GM03348 (cell line): ENCODE measurements around the gene OR10A4.
"Not testable (repeated sequence)": the region's sequence is repeated elsewhere in the genome, so short reads cannot be mapped to it uniquely, and the experiment has no call there.

Source experiments
- DNase-seq: peaks from one replicate; pipeline ENCODE4 v3.0.0; 2012; ENCODE audit warnings: low spot score

OR10A4 gene

GRCh38 chr11:6876325-6876724, at the start of gene OR10A4:
OR10A4 (plus strand) TSS chr11:6876625; CDS start chr11:6876648, 23 bp downstream.
- no peak for DNase-seq

DNA sequence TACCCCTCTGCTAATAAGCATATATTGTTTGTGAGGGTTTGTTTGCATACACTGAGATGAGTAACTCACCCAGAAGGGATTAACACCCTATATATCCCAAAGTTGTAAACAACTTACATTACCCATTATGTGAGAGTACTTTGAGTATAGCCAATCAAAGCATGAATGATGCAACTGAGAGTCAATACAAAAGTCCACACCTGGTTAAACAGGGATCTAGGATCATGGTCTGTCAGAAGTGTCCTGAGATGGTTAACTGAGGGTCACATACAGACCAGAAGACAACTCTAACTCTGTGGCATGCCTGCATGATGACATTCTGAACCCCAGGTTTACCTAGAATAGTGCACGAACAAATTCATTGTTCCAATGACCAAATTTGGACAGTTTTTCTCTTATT, 48.3 kb upstream of the OR10A4 start:
- no peak for DNase-seq

DNA sequence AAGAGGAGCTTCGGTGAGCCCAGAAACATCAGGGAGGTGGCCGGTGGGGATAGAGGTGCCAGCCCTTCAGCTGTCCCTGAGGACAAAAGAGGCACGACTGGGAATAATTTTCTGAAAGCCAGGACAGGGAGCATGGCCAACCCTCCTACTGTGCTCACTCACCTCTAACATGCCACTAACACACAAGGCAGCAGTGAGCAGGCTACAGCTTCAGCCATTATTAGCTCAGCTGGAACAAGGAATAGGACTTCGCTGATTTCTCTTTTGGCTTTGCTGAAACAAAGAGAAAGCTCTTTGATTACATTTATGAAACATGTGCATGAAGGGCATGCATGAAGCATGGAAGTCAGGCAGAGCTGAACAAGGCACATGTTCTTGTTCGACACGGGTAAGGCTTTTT, 43.1 kb upstream of the OR10A4 start:
- DNase-seq = no peak

GRCh38 chr11:6834021-6834420, 42.4 kb upstream of the OR10A4 start:
- no peak for DNase-seq

- no peak for DNase-seq
These were observed 34.7 kb upstream of the OR10A4 start for GRCh38 chr11:6841694-6842093.

DNA sequence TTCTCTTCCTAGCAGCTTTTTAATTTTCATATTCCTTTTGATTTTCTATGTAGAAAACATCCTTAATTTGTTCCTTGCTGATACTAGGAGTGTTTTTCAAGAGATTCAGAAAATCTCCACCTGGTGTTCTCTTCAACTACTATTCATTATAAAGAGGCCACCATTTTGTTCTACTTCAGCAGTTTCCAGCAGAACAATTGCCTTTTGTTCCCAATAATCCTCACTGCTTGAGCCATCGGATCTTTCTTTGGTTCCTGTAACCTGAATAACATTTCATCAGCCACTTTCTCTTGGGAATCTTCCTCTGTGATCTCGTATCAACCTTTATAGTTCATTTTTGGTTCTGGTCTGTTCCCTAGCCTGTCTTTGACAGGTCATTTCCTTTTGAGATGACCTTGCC, 32.8 kb upstream of the OR10A4 start:
- no peak for DNase-seq

DNA sequence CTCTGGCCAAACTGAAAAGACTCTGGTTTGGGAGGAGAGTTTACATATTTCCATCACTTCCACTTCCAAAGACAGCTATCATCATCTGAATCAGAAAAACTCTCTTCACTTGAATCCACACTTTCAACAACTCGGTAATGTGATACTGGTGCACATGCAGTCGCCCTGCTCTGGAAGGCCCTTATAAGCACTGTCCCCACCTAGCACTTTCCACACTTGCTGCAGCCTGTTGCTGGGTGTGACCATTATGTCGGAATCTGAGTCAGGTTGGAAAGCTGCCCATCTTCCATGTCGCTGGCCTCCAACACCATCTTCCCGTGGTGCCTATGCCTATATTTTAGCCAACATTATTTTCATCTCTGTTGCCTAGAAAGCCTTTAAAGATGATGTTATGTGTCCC, 32.1 kb upstream of the OR10A4 start:
- DNase-seq = no peak

DNA sequence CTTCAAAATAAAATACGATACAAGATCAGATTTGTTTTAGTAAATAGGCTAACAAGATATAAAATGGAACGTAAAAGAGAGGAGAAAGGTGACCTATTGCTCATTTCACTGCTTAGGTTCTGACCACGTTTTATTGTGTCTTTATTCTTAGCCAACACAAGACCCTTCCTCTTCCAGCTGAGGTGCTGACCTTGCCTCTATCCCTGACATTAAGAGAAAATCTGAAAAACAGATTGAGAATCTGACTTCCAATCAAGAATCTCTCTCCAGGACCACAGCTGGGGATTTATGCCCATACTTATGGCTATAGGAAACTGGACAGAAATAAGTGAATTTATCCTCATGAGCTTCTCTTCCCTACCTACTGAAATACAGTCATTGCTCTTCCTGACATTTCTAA, 31.0 kb upstream of the OR10A4 start, which contains the start of gene OR10A5:
TSS of gene OR10A5 (plus strand) at position 301 of the 400 bp plus-strand sequence. CDS start at position 301, 0 bp downstream.
- no peak for DNase-seq

- no peak for DNase-seq
These were observed 25.9 kb upstream of the OR10A4 start for GRCh38 chr11:6850526-6850925.

- not testable (repeated sequence) for DNase-seq
These were observed 21.6 kb upstream of the OR10A4 start for GRCh38 chr11:6854801-6855200.

GRCh38 chr11:6855971-6856541, 20.4 kb upstream of the OR10A4 start:
- no peak for DNase-seq

GRCh38 chr11:6856871-6857270, 19.6 kb upstream of the OR10A4 start:
- no peak for DNase-seq

DNA sequence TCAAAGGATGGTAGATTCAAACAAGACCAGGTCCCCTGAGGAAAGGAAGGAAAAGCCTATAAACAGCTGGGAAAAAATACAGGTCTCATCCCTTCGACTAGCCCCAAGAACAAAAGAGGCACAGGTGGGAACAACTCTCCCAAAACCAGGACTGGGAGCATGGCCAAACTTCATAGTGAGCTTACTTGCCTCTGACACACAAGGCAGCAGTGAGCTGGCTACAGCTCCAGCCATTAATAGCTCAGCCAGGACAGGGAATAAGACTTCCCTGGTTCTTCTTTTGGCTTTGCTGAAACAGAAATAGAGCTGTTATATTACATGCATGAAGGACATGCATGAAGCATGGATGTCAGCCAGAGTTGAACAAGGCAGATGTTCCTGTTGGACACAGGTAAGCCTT, 13.5 kb upstream of the OR10A4 start, which contains the start of gene OR10A2:
TSS of gene OR10A2 (plus strand) at position 97 of the 400 bp plus-strand sequence. CDS start 6,698 bp downstream, outside the sequence.
- peak; percentile 4 for DNase-seq

- DNase-seq = peak; percentile 13
These were observed 12.0 kb upstream of the OR10A4 start for GRCh38 chr11:6864438-6864837.

DNA sequence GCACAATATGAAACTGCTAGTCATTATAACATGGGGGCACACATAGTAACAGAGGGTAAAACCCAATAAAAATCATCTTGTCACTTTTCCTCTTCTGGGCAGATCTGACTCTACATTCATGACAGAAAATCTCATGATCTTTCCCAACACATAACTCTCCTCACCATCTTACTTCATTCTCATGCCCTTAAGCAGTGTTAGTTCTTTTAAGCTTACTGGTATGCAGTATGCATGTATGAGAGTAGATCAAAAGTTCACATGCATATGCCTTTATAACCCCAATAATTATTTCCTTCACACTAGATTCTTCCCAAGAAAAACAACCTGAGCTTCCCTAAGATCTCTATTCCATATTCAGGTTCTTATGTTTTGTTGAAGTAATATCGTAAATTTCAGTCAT, 5.1 kb upstream of the OR10A4 start:
- no peak for DNase-seq

- DNase-seq = no peak
These were observed 664 bp upstream of the OR10A4 start for GRCh38 chr11:6875761-6876160.

- DNase-seq = no peak
These were observed 489 bp downstream of the OR10A4 start for GRCh38 chr11:6876914-6877313.

GRCh38 chr11:6882751-6883150, 6.3 kb downstream of the OR10A4 start:
- DNase-seq = no peak

GRCh38 chr11:6887711-6888110, 11.3 kb downstream of the OR10A4 start:
- DNase-seq = not testable (repeated sequence)

DNA sequence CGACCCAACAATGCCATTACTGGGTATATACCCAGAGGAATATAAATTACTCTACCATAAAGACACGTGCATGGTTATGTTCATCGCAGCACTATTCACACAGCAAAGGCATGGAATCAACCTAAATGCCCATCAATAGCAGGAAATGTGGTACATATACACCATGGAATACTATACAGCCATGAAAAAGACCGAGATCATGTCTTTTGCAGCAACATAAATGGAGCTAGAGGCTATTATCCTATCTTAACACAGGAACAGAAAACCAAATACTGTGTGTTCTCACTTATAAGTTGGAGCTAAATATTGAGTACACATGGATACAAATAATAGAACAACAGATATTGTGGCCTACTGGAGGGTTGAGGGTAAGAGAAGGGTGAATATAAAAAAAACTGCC, 12.4 kb downstream of the OR10A4 start:
- no peak for DNase-seq

DNA sequence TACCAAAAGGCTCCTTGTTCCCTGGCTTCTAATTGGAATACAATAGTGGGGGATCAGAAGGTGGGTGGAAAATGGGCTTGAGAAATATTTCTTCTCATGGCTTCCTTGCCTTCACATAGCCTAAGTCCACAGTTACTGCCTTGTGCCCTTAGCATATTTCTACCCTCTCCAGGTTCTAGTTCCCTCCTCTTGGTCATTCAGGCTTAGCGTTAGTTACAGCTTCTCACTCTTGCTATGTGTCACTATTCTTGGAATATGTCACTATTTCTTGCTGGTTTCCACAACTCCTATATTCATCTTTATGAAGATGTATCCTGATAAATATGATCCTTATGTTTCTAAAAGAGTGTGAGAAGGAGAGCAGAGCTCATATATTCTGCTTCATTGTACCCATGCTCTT, 13.4 kb downstream of the OR10A4 start:
- no peak for DNase-seq

DNA sequence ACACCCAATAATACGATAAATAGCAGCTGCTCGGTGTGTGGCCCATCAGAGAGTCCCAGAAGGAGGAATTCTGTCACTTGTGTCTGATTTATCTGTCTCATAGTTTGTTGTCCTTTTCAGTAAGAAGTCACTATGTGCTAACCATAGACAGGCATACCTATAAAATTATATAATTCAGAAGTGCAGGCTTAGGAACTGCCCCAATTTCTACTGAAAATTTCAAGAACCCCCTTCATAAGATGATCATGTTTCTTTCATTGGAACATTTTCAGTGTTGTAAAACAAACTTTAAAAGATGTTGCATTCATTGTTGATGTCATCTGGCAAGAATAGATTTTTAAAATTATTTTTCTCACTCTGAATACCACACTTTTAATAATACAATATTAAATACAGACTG, 16.0 kb downstream of the OR10A4 start, which contains the start of gene OR2D2:
TSS of gene OR2D2 (minus strand) at position 101 of the 400 bp plus-strand sequence. CDS start at position 101, 0 bp downstream.
- no peak for DNase-seq

DNA sequence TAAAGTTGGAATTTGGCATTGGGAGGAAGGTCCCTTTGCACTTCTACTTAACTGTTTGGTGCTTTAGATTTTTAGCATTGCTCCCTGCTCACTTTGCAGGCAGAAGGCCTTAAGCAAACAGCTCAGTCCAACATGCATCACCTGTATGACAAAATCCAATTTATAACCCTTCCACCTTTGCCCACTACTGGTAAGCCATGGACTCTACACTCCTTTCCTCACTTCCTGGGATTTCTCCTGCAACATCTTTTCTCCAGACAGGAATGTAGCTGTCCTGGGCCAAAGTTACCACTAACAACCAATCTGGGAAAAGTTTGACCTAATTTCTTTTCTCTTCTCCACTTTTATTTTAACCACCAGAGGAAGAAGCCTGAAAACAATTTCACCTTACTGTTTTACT, 17.7 kb downstream of the OR10A4 start:
- no peak for DNase-seq

GRCh38 chr11:6895010-6895409, 18.6 kb downstream of the OR10A4 start:
- DNase-seq = no peak
